GM10248 (cell line): ENCODE data around the gene MSL3B.

Experiments
- CTCF ChIA-PET: fragments of 300-600 bp; sonication (Branson Sonifier 250); formaldehyde crosslinking; extraction: SDS; loops from one replicate; lab custom pipeline; 2021; ENCODE audit warnings: antibody characterized with exemption; lab: Yijun Ruan, JAX
- POLR2A ChIA-PET: fragments of 350-650 bp; sonication (Branson Sonifier 250); formaldehyde crosslinking; extraction: SDS; loops from one replicate; lab custom pipeline; 2020; ENCODE audit warnings: antibody characterized with exemption; lab: Yijun Ruan, JAX
- DNase-seq: peaks from one replicate; pipeline ENCODE4 v3.0.0; 2012; ENCODE audit errors: extremely low spot score
- CTCF ChIP-seq: IDR thresholded peaks from 2 replicates; pipeline ENCODE4 v1.5.1; 2012; ENCODE audit warnings: mild to moderate bottlenecking, low read depth; ENCODE audit errors: extremely low read depth, missing control alignments, control extremely low read depth

The MSL3B gene

GRCh38 chr2:233819884-233820773 lies 48.1 kb downstream of the MSL3B start:
- TF ChIP-seq CTCF = no peak
- no peak for DNase-seq
- POLR2A ChIA-PET = no interaction called here
- CTCF ChIA-PET = interaction anchor here (1.6 kb wide), 1 partner anchor 30 kb away, joined by 3 read pairs; no protein-coding TSS in a partner anchor

DNA sequence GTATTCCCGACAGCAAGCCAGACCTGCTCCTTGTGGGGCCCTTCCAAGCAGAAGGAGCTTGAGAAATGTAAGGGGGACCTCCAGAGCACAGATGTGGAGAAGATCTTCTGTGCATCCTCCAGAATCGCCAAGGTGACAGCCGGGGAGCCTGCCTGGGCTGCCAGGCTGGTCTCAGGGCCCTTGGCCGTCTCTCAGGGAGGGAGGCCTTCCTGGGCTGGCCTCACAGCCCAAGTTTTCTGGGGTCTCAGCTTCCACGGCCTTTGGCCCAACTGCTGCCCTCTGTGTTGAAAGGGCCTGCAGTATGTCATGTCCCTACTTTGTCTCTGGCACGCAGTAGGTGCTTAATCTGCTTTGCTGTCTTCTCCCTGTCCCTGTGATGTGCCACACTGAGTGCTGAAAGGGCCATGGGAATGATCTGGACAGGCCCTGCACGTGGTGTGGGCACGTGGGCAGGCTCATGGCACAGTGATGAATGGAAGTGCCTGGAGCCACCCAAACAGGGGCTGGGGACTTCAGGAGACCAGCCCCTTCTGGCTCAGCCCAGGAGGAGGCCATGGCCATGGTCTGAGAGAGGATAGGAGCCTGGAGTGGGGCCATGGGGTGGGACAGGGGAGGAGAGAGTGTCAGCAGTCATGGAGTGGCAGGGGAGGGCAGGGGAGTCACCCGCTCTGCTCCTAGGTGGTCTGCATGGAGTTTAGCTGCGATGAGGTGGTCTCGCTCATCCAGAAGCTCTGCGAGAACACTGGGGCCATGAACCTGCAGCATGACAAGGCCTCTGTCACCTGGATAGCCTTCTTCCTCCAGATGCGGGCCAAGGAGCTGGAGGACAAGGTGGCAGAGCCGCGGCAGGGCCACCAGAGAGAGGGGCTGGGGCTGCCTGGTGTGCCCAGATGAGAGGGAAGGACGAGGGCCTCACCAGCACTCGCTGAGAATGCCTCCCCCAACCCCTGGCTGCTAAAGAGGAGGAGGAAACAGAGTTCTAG lies 49.3 kb downstream of the MSL3B start:
- DNase-seq = no peak
- ChIA-PET CTCF (interaction anchor here (1.1 to 1.6 kb wide), 2 partner anchors 29 to 38 kb away, joined by 3 read pairs; no protein-coding TSS in a partner anchor), POLR2A (no interaction called here)
- TF ChIP-seq CTCF = no peak

GRCh38 chr2:233817995-233818638 lies 50.1 kb downstream of the MSL3B start:
- TF ChIP-seq CTCF = no peak
- ChIA-PET POLR2A (no interaction called here), CTCF (interaction anchor here (1.1 kb wide), 1 partner anchor 39 kb away, joined by 3 read pairs; no protein-coding TSS in a partner anchor)
- no peak for DNase-seq

- TF ChIP-seq CTCF = no peak
- POLR2A ChIA-PET = no interaction called here
- no peak for DNase-seq
- CTCF ChIA-PET = no interaction called here
These were observed 50.8 kb downstream of the MSL3B start for GRCh38 chr2:233817361-233817911.

DNA sequence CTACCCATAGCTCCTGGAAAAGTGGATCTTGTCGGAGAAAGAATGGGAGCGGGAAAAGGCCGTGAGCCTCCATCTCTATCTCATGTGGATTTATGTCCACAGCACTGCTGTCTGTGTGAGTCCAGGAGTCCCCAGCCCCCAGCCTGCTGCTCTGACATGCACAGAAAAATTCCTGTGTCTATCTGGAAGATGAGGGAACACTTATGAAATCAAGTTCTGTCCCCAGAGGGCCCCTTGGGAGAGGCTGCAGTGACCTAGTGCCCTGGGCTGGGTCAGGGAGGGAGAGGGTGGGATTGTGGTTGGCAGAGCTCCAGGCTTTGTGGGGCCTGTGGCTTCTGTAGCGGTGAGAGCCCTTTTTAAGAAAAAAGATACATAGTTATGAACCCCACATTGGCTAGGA lies 51.4 kb downstream of the MSL3B start:
- CTCF ChIA-PET = no interaction called here
- POLR2A ChIA-PET = no interaction called here
- no peak for TF ChIP-seq CTCF
- DNase-seq = no peak

DNA sequence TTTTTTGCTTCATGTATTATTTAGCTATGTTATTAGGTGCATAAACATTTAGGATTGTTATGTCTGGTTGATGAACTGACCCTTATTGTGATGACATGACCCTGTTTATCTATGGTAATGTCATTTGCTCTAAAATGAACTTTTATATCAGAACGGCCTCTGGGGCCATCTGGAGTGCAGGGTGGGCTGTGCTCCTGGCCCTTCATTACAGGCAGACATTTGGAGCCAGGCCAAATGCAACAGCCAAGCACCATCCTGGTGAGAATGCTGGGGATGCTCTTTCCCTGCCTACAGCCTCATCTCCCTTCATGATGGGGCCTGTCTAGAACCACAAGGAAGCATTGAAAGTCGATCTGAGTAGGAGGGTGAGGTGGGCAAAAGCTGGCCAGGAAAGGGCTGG lies 51.9 kb downstream of the MSL3B start:
- POLR2A ChIA-PET = no interaction called here
- CTCF ChIA-PET = no interaction called here
- DNase-seq = no peak
- no peak for TF ChIP-seq CTCF
